ENCODE results near the gene HESX1.

DNA sequence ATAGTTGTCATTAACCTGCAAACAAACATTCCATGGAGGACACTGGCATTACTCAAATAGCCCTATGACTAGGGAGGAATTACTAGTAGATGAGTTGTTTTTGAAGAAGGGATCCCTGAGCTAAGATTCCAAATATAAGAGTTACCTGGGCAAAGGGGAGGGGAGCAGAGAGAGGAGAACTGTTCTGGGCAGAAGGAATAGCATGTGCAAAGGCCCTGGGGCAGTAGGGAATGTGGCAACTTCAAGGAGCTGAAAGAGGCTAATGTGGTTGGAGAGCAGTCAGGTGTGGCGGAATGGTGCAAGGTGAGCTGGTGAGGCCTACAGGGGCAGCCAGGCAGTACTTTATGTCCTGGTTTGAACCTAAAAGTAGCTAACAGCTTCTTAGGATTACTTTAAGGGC lies 28.8 kb downstream of the HESX1 start:
- no peak for TF ChIP-seq POLR2A (IDR thresholded peaks at IDR 0.05)
- TF ChIP-seq, protein P1, sequence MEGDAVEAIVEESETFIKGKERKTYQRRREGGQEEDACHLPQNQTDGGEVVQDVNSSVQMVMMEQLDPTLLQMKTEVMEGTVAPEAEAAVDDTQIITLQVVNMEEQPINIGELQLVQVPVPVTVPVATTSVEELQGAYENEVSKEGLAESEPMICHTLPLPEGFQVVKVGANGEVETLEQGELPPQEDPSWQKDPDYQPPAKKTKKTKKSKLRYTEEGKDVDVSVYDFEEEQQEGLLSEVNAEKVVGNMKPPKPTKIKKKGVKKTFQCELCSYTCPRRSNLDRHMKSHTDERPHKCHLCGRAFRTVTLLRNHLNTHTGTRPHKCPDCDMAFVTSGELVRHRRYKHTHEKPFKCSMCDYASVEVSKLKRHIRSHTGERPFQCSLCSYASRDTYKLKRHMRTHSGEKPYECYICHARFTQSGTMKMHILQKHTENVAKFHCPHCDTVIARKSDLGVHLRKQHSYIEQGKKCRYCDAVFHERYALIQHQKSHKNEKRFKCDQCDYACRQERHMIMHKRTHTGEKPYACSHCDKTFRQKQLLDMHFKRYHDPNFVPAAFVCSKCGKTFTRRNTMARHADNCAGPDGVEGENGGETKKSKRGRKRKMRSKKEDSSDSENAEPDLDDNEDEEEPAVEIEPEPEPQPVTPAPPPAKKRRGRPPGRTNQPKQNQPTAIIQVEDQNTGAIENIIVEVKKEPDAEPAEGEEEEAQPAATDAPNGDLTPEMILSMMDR (IDR thresholded peaks at IDR 0.05) = no peak

Measured in esophagus squamous epithelium (tissue), 4 donors.